Astrocyte (in vitro differentiated cells and primary cell): ENCODE data around the gene SAMMSON. TPM values are rescaled to one million over a fixed set of nuclear protein-coding genes. Genes with fewer than 3 reads are reported as not detected.

Experiments used
- DNase-seq: peaks from one replicate; pipeline ENCODE4 v3.0.0-alpha.2; 2010; ENCODE audit warnings: low read depth
- FAIRE-seq: peaks from 2 replicates; lab custom pipeline; 2011; peaks lifted over from hg19 to GRCh38; lab: Jason Lieb, UNC
- H2AFZ ChIP-seq: 2 replicates; pipeline ENCODE4 v1.6.0; 2012; ENCODE audit warnings: low read depth, low read length, inconsistent platforms
- H3K27ac ChIP-seq: 2 replicates; pipeline ENCODE4 v1.5.1; 2011; ENCODE audit warnings: low read depth, low read length, inconsistent platforms
- H3K27me3 ChIP-seq: 2 replicates; pipeline ENCODE4 v1.6.0; 2011; ENCODE audit warnings: low read length, inconsistent platforms; ENCODE audit not compliant: insufficient read depth
- H3K36me3 ChIP-seq: 2 replicates; pipeline ENCODE4 v1.5.1; 2011; ENCODE audit warnings: low read length, inconsistent platforms; ENCODE audit not compliant: insufficient read depth
- H3K4me1 ChIP-seq: 2 replicates; pipeline ENCODE4 v1.5.1; 2011; ENCODE audit warnings: low read length, inconsistent platforms; ENCODE audit not compliant: insufficient read depth
- H3K4me2 ChIP-seq: 2 replicates; pipeline ENCODE4 v1.6.0; 2012; ENCODE audit warnings: low read length, inconsistent platforms
- H3K4me3 ChIP-seq: 2 replicates; pipeline ENCODE4 v1.5.1; 2011; ENCODE audit warnings: low read depth, mild to moderate bottlenecking, low read length, inconsistent platforms; ENCODE audit not compliant: insufficient read depth
- H3K79me2 ChIP-seq: 2 replicates; pipeline ENCODE4 v1.6.0; 2012; ENCODE audit warnings: mild to moderate bottlenecking, low read length, inconsistent platforms; ENCODE audit not compliant: insufficient read depth
- H3K9ac ChIP-seq: 2 replicates; pipeline ENCODE4 v1.6.0; 2012; ENCODE audit warnings: mild to moderate bottlenecking, low read length, inconsistent platforms
- H3K9me3 ChIP-seq: 2 replicates; pipeline ENCODE4 v1.5.1; 2012; ENCODE audit warnings: low read depth, mild to moderate bottlenecking, low read length, inconsistent platforms; ENCODE audit not compliant: insufficient read depth
- H4K20me1 ChIP-seq: 2 replicates; pipeline ENCODE4 v1.6.0; 2012; ENCODE audit warnings: low read length, inconsistent platforms; ENCODE audit not compliant: insufficient read depth
- H3K27ac Mint-ChIP-seq: one replicate; pipeline ENCODE4 v1.8.0; 2021; ENCODE audit warnings: mild to moderate bottlenecking, mixed read lengths; ENCODE audit not compliant: unreplicated experiment
- H3K27me3 Mint-ChIP-seq: one replicate; pipeline ENCODE4 v1.8.0; 2021; ENCODE audit warnings: low read depth, mixed read lengths; ENCODE audit not compliant: unreplicated experiment
- H3K36me3 Mint-ChIP-seq: one replicate; pipeline ENCODE4 v1.8.0; 2021; ENCODE audit warnings: low read depth, mixed read lengths; ENCODE audit not compliant: unreplicated experiment
- H3K4me1 Mint-ChIP-seq: one replicate; pipeline ENCODE4 v1.8.0; 2021; ENCODE audit warnings: low read depth, mixed read lengths; ENCODE audit not compliant: unreplicated experiment
- H3K4me3 Mint-ChIP-seq: one replicate; pipeline ENCODE4 v1.8.0; 2021; ENCODE audit warnings: mild to moderate bottlenecking, moderate library complexity, mixed read lengths; ENCODE audit not compliant: unreplicated experiment
- H3K9me3 Mint-ChIP-seq: one replicate; pipeline ENCODE4 v1.8.0; 2021; ENCODE audit warnings: mild to moderate bottlenecking, mixed read lengths; ENCODE audit not compliant: unreplicated experiment
- CTCF ChIP-seq: IDR thresholded peaks from 2 replicates; pipeline ENCODE4 v1.5.1; 2011; ENCODE audit warnings: low read depth, mild to moderate bottlenecking, inconsistent platforms, low read length, moderate library complexity; ENCODE audit not compliant: insufficient read depth
- EZH2 ChIP-seq: IDR thresholded peaks from 2 replicates; pipeline ENCODE4 v1.6.1; 2012; ENCODE audit warnings: mild to moderate bottlenecking, low read length, inconsistent platforms; ENCODE audit not compliant: insufficient read depth
- total RNA-seq: library from RNA; stranded (reverse); gene quantifications from 2 replicates; pipeline ENCODE4 v1.2.1, GENCODE V29; 2021

The SAMMSON gene
- total RNA-seq, 1 donor from 2014 or later, result not detected

DNA sequence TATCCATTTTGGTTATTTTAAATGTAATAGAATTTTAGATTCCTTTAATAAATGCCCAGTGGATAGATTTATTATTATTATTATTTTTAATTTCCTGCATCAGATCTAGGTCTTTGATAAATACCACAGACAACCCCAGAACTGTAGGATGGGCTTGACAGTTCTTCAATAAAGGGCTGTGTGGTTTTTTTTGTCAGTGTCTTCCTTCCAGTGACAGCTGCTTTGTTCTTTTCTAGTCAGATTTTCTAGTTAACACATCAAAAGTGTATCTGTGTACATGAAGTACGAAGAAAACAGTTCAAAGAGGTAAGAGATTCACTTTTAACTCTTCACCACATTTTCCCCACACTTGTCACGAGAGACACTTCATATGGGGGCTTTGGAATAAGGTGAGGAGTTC lies 120.3 kb downstream of the SAMMSON start:
- Histone ChIP-seq H3K4me3 (no peak overlapping the region), H2AFZ (no peak overlapping the region), H3K79me2 (no peaks in the 10 kb centered on the region), H3K27ac (no peak overlapping the region), H3K27me3 (no peaks in the 10 kb centered on the region), H4K20me1 (no peaks in the 10 kb centered on the region), H3K4me2 (no peak overlapping the region), H3K36me3 (no peaks in the 10 kb centered on the region), H3K9ac (no peak overlapping the region), H3K9me3 (no peaks in the 10 kb centered on the region), H3K4me1 (no peaks in the 10 kb centered on the region)
- Mint-ChIP-seq H3K36me3 (peaks cover 2% of the 10 kb centered on the region), H3K27ac (no peak overlapping the region), H3K27me3 (peaks cover 2% of the 10 kb centered on the region), H3K4me1 (no peaks in the 10 kb centered on the region), H3K4me3 (no peak overlapping the region), H3K9me3 (peaks cover 2% of the 10 kb centered on the region)
- DNase-seq (no peak), FAIRE-seq (no peak)
- TF ChIP-seq EZH2 (no peak), CTCF (no peak)
